HG03439 (cell line): ENCODE results near the gene ANKRD13A.
A peak's percentile ranks its signal among the peaks of the same experiment; 100 is the strongest.

Experiments used
- ATAC-seq: cut with Tn5 transposase; IDR thresholded peaks from one replicate; pipeline ENCODE4 v1.9.1; 2021; ENCODE audit warnings: mild to moderate bottlenecking, moderate library complexity; ENCODE audit not compliant: unreplicated experiment

The ANKRD13A gene

DNA sequence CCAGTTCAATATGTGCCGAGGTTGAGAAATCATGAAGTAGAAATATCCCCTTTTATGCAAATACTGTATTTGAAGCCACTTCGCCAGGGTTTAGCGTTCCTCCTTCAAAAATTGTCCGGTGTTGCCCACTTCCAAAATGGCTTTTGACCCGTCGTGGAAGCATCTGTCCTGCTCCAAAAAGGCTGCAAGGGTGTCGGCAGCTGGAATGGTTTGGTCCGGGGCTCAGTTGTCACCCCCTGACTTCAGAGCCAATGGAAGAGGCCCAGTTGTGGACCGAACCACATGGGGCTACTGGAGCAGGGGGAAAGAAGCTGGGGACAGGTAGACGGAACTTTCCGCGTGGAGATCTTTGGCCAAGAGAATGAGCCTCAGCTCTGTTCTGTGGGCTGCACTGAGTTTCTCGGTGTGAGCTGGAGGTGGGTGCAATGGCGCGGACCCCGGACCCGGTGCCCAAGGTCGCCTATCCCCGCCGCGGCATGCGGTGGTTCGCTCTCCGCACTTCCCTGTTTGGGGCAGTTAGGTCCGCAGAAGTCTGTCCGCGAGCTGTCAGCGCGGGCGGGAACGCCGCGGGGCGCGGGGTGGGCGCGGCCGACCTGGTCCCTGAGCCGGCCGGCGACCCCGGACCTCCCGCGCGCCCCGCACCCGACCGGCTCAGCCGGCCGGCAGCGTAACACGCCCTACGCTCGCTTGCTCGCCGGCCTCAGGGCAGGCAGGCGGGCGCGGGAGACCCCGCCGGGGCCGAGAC is at the start of gene ANKRD13A:
TSS of gene ANKRD13A (plus strand) at position 527 of the 745 bp plus-strand sequence. CDS start 259 bp downstream, outside the sequence.
- ATAC-seq, result peak; percentile 41

DNA sequence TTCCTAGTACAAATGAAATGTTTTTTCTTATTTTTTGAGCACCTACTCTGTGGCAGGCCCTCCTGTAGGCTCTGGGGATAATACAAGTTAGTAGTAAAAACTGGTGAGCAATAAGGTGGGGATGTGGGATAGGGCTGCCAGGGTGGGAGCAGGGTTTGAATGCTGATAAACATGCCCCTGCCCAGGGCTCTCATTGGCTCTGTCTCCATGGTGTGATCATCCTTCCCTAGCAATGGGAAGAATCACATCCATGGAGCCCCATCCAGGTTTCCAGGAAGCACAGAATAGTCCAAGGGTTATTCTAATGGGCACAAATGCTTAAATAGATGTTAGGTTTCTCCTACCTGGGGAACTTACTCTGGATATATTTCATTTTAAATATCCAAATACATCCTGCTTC is 48.6 kb upstream of the ANKRD13A start:
- ATAC-seq, result no peak

DNA sequence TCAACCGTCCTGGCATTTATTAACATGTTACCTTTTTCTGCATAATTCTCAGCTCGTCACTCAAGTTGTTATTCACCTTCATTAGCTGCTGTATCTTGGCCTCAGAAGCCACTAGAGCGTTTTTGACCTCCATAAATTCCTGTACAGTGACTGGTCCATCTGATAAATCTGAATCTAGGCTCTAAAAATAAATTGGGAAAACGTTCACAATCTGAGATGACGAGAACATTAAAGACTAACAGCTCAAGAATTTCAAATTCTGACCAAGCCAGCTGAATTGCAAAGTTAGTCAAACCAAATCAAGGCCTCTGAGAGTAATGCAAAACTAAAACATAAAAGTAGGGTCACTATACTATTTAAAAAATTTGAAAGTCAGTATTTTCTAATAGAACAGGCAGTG is 48.1 kb upstream of the ANKRD13A start:
- no peak for ATAC-seq

DNA sequence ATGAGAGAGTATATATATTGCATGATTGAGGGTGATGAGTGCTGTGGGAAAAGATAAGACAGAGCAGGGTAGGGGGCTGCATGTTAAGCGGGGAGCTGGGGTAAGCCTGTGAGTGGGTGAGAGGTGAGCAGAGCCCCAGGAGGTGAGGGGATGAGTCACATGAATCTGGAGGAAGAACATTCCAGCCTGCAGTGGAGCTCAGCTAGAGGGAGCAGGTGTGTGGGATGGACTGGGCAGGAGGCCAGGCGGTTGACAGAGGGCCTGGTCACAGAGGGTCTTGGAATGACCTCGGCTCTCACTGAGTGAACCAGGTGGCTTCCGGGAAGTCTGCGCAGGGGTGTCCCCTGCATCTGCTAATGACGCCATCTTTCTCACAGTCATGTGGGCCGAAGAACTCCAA is 47.5 kb upstream of the ANKRD13A start:
- ATAC-seq, result no peak

DNA sequence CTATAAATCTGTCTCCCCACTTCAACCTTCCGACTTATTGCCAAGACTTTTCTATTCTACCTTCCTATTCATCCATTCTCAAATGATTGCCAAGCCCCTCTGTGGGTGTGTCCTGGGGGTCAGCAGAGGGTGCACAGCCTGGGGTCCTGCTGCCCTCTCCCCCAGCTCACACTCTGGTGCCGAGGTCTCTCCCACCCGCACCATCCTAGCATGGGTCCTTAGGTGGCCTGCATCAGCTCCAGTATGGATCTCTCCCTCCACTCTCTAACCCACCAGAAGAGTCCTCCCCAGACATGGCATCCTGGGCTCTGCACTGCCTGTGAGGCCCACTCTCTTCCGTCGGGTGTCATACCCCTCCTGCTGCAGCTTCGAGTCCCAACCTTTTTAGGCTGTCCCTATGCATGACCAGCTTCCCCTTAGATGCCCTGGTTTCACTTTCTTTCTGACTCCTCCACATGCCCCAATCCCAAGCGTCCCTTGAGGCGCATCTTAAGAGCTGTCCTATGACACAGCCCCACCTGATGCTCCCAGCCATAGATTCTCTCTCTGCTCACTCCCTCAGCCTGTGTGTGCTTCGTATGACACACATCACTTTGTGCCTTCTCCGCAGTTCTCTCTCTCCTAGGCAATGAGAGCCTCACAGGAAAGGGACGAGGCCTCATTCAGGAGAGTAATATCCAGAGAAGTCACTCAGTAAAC is 46.9 kb upstream of the ANKRD13A start:
- no peak for ATAC-seq

DNA sequence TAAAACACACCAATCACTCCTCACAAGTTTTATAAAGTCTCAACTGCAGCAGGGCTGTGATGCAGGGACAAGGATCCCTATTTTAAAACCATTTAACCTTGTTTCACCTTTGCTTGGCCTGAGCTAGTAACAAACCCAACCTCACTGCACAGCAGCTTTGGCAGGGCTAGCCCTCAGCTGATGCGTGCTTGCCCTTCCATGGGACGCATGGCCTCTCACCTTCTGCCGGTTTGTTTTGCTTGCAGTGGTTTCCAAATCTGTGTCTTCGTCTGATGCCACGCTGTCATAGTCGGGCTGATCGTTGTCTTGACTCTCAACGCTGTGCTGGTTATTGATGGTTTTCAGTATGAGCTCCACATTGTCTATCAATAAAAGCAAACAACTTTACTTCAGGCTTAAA is 46.4 kb upstream of the ANKRD13A start:
- ATAC-seq, result no peak

DNA sequence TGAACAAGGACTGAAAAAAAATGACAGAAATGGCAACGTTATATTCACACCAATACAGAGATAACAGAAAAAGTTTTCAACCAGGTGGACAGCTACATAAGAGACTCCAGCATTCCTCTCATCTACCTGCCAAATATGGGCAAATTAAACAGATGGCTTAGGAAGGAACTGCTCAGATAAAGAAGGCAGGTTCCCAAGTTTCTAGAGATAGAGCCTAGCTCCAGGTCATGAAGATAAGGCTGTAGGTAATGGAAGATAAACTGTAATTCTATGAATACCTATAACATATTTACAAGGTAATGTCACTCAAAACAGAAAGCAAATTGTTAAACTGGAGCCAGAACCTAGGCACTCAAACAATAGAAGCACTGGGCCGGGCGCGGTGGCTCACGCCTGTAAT is 45.6 kb upstream of the ANKRD13A start:
- no peak for ATAC-seq

DNA sequence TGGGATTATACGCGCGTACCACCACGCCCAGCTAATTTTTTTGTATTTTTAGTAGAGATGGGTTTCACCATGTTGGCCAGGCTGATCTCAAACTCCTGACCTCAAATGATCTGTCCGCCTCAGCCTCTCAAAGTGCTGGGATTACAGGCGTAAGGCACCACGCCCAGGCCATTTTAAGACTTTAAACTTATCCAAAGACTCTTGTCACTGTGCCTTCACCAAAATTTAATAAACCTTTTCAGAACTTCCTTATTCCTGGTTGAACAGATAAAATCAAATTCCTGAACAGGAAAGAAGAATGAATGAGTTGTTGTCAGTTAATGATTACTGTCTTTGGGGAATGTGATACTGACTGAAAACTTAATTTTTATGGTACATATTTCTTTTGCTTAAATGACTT is 40.9 kb upstream of the ANKRD13A start:
- no peak for ATAC-seq

DNA sequence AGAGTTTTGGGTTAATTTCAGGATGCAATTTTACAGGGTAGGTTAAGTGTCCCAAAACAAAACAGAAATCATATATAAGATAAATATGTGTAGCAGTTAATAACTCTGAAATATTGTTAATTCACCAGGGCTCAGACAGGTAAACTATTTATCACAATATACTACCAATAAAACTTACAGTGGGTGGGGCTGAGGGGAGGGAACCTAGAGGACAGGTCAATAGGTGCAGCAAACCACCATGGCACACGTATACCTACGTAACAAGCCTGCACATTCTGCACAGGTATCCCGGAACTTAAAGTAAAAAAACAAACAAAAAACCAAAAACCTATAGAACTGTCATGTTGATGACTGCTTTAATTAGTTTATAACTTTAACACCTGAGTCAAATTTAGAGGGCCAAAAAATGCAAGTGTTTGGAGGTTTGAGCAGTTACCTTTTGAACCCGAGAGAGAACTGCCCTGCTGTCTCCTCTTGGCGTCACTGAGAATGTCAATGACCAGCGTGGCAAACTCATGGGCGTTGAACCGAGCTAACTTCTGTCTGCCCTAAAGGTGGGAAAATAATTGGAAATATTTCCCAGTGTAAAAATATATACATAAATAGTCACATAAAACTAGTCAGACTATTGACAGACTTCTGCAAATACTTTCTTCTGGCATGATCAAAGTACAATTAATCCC is 39.7 kb upstream of the ANKRD13A start:
- no peak for ATAC-seq

DNA sequence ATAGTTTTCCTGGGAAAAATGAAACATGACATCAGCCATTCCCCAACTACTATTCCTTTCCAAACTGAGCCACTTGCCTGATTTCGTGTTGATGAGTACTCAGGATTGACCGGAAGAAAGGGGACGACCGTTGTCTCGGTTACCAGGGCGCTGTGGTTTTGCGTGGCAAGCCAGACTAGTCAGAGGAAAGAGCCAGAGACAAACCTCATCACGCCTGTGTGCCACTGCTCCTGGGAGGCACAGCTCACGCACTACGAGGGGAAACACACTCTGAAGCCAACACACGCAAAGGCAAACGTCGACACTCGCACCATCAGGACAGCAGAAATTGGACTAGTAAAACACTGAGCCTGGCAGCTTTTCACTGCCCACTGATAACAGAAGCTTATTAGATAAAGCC is 38.0 kb upstream of the ANKRD13A start:
- ATAC-seq, result no peak

DNA sequence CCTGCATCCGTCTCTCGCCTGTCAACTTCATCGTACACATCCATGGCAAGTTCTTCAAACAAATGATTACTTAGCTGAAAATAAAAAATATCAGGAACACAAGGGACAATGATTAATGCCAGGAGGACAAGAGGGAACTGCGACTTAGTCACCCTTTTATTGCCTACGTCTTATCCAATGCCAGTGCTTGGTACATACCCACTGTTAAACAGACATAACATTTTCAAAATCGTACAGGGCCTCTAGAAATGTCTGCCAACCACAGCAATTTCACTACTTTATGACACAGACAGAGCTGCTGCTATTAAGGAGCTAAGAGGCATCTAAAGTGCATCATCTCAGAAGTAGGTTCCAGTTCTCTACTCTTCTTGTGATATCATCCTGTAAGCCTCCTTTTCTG is 37.6 kb upstream of the ANKRD13A start:
- no peak for ATAC-seq

DNA sequence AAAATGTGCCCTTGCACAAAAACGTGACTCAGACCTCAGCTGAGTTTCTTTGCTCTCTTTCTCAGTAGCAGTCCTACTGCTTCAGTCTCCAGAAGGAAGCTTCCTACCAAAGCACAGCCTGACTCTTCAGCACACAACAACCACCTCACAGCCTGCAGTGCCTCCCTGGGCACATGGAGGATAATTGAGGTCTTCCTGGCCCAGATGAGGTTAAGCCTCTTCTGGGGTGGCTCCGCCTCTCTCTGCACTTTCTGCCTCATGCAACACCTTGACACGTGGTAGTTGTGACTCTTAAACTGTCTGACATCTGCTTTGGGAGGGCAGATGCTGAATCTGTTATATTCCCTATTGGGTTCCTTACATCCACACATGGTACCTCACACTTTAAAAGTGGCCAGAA is 36.8 kb upstream of the ANKRD13A start:
- no peak for ATAC-seq

DNA sequence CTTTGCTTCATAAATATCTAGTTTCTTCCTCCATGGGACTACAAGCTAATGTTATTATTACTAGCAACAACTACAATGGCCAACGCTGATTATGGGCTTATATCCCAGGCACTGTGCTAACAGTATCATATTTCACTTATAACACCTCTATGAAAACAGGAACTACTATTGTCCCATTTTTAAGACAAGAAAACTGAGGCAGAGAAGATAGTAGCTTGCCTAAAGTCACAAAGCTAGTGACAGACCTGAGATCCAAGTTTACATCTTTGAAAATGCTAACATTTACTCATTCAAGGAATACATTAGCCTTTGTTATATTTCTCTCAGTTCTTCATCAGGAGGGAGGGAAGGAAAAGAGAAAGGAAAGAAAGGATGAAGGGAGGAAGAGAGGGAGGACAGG is 35.9 kb upstream of the ANKRD13A start:
- no peak for ATAC-seq

DNA sequence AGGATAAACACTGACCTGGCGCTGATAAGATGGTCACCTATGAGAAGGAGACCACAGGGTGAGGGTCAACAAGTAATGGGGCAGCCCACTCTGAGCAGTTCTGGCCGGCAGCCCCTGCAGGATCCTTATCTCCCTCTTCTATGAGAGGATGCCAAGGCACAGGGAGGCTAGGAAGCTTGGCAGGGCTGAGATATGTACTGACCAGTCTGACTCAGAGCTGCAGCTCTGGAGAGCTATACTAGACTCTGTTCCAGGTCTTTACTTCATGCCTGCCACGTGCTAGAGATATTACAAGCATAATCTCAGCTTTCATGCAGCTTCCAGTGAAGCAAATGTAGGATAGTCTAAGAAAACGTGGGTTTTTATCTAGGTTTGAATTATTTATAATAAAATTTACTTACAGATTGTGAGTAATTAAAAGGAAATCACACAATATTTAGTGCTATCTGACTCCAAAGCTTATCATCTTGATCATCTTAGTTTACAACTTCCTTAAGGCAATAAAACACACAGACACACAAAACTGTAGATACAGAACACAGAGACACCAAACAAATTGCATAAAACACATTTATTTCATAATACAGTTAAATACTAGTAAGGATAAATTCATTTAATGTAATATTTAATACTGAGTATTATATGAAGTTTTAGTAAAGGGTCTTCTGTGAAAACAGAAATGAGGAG is 35.3 kb upstream of the ANKRD13A start:
- ATAC-seq, result no peak

DNA sequence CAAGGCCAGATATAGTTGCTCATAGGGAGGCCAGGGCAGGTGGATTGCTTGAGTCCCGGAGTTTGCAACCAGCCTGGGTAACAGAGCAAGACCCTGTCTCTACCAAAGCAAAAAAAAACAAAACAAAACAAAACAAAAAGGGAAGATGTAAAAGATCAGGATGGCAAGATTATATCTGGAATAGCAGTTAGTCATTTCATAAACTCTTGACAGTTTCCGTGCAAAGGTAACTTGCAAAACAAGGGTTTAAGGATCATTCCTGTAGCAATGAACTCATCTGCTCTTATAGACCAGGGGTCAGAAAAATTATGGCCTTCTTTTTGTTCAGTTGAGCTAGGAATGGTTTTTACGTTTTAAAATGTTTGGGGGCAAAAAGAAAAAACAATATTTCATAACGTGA is 32.7 kb upstream of the ANKRD13A start:
- no peak for ATAC-seq

DNA sequence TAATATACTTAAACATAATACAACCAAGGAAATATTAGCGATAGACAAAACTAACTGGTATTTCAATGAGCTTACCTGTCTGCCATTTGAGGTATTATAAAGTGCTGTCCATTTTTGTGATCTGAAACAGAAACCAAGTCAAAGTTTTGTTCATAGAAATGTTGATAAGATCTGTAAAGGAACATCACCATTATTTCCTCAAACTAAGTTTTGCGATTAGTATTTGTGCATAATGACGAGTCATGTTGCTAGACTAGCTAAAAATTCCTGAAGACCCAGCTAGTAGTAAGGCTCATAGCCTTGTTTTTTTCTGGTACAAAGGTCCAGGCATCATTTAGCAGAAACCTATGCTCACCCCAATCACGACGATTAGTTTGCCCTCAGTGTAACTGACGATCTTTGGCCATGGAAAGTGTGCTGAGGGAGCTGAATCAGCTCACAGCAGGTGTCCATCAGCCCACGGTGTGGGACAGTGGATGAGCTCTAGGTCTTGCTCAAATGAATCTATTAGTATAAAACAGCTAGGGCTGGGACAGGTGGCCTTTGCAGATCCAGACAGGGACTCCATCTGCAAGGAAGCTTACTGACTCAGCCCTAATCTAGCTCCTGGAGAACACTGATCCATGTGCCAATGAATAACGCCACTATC is 31.7 kb upstream of the ANKRD13A start:
- no peak for ATAC-seq

DNA sequence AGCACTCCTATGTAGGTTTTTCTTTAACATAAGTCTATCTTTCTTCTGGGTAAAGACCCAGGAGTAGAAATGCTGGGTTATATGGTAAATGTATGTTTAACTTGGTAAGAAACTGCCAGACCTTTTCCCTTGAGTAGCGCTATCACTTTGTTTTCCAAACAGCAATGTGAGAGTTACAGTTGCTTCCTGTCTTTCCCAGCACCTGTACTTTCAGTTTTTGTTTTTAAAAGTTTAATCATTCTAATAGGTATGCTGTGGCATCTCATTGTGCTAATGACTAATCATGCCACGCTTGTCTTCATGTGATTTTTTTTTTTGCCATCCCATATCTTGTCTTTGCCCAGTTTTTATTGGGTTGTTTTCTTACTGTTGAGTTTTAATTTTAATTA is 31.2 kb upstream of the ANKRD13A start:
- ATAC-seq, result no peak

DNA sequence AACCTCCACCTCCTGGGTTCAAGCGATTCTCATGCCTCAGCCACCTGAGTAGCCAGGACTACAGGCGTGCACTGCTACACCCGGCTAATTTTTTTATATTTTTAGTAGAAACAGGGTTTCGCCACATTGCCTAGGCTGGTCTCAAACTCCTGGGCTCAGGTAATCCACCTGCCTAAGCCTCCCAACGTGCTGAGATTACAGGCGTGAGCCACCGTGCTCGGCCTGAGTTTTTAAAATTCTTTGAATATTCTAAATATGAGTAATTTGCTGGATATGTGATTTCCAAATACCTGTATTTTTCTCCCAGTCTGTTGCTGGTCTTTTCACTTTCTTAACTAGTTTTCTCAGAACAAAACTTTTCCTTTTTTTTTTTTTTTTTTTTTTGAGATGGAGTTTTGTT is 30.4 kb upstream of the ANKRD13A start:
- no peak for ATAC-seq

DNA sequence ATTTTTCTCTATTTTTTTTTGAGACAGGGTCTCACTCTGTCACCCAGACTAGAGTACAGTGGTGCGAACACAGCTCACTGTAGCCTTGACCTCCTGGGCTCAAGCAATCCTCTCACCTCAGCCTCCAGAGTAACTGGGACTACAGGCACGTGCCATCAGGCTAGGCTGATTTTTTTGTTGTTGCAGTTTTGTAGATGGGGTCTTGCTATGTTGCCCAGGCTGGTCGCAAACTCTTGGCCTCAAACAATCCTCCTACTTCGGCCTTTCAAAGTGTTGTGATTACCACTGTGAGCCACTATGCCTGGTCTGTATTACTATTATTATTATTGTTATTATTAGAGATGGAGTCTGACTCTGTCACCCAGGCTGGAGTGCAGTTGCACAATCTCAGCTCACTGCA is 26.4 kb upstream of the ANKRD13A start:
- no peak for ATAC-seq

DNA sequence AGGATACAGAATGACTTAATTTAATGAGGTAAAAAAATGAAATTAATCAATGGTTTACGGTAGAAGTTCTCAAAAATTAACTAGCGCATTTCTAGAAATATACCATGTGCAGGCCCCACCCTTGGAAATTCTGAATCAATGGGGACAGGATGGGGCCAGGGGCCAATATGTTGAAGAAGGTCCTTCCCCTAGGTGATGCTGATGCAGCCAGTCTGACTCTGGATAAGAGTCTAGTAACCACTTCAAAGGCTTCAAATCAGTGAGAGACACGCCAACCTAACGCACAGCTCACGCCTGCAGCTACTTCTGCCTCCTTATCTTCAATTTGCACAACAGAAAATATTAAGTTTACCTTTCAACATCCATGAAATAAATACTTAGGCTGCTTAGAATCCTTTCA is 17.9 kb upstream of the ANKRD13A start:
- ATAC-seq, result no peak

DNA sequence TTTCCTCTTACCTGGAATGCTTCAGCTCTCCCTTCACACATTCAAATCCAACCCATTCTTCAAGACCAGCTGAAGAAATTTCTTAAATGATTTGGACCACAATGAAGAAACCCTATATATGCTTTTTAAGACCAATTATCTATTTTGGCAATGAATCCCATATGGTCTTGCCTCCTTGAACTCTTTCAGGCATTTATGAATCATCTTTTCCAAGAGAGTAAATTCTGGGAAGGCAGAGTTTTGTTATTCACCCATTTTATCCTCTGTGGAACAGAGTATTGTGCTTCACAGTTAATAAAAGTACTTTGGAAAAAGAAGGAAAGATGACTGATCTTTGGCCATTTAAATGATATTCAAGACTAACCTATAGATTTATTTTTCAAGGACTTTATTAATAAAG is 17.0 kb upstream of the ANKRD13A start:
- ATAC-seq, result no peak
